ENCODE results near the gene FAM162A. TPM values are rescaled to one million over a fixed set of nuclear protein-coding genes. Genes with fewer than 3 reads are reported as not detected.

Gene FAM162A
- total and polyA plus RNA-seq, 4 donors, result 16.6 to 160 (median 29.6) TPM

DNA sequence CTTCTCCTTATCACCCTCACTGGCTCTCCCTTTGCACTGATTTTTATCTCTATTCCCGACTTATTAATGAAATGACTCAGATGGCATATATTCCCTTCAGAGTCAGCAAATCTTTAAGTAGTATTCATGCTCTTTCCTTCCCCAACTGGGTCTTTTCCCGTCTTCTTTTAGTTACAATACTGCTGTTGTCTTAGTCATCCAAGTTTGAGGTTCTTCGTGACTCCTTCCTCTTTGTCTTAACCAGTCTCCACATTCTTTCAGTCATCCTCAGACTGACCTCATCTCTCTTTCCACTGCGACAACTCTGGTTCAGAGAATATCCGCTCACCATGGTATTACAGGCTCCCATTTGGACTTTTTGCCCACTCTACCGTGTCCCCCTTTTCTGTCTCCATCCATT is 19.5 kb downstream of the FAM162A start:
- Histone ChIP-seq H3K4me1 (ENCODE audit: control insufficient read depth in 4 of 4, insufficient read depth in 4 of 4, low read length in 3 of 4) (peaks cover 0 to 6% (median 0%) of the 10 kb centered on the region in 4 donors), H3K36me3 (ENCODE audit: control insufficient read depth in 4 of 4, insufficient read depth in 3 of 4, low read depth in 1 of 4, low read length in 3 of 4) (peaks cover 2 to 35% (median 32%) of the 10 kb centered on the region in 4 donors), H3K4me3 (ENCODE audit: low read depth in 1 of 3, low read length in 3 of 3) (no peak overlapping the region), H3K9ac (ENCODE audit: low read depth in 1 of 2, low read length in 2 of 2) (no peak overlapping the region), H3K9me3 (ENCODE audit: control insufficient read depth in 4 of 4, low read length in 3 of 4) (no peaks in the 10 kb centered on the region), H3K27me3 (ENCODE audit: control insufficient read depth in 4 of 4, insufficient read depth in 4 of 4, low read length in 3 of 4) (no peaks in the 10 kb centered on the region), H3K27ac (ENCODE audit: low read depth in 1 of 2, low read length in 2 of 2) (no peak overlapping the region)
- DNase-seq (ENCODE audit: low spot score), result no peak
- TF ChIP-seq NR2F2 (IDR thresholded peaks at IDR 0.05) (no peak), HNF4G (IDR thresholded peaks at IDR 0.05) (no peak), EGR1 (IDR thresholded peaks at IDR 0.05; ENCODE audit: low read depth in 2 of 2) (no peak), YY1 (IDR thresholded peaks at IDR 0.05) (no peak), TAF1 (conservative IDR thresholded peaks at IDR 0.05) (no peak), JUND (IDR thresholded peaks at IDR 0.05) (no peak), SP1 (IDR thresholded peaks at IDR 0.05) (no peak), RAD21 (IDR thresholded peaks at IDR 0.05) (no peak), FOXA1 (IDR thresholded peaks at IDR 0.05) (no peak), FOXA2 (IDR thresholded peaks at IDR 0.05) (no peak)
- TF ChIP-seq, protein P1, sequence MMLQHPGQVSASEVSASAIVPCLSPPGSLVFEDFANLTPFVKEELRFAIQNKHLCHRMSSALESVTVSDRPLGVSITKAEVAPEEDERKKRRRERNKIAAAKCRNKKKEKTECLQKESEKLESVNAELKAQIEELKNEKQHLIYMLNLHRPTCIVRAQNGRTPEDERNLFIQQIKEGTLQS (IDR thresholded peaks at IDR 0.05), result no peak
- TF ChIP-seq, protein P2, sequence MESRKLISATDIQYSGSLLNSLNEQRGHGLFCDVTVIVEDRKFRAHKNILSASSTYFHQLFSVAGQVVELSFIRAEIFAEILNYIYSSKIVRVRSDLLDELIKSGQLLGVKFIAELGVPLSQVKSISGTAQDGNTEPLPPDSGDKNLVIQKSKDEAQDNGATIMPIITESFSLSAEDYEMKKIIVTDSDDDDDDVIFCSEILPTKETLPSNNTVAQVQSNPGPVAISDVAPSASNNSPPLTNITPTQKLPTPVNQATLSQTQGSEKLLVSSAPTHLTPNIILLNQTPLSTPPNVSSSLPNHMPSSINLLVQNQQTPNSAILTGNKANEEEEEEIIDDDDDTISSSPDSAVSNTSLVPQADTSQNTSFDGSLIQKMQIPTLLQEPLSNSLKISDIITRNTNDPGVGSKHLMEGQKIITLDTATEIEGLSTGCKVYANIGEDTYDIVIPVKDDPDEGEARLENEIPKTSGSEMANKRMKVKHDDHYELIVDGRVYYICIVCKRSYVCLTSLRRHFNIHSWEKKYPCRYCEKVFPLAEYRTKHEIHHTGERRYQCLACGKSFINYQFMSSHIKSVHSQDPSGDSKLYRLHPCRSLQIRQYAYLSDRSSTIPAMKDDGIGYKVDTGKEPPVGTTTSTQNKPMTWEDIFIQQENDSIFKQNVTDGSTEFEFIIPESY (IDR thresholded peaks at IDR 0.05), result no peak
- TF ChIP-seq, protein P3, sequence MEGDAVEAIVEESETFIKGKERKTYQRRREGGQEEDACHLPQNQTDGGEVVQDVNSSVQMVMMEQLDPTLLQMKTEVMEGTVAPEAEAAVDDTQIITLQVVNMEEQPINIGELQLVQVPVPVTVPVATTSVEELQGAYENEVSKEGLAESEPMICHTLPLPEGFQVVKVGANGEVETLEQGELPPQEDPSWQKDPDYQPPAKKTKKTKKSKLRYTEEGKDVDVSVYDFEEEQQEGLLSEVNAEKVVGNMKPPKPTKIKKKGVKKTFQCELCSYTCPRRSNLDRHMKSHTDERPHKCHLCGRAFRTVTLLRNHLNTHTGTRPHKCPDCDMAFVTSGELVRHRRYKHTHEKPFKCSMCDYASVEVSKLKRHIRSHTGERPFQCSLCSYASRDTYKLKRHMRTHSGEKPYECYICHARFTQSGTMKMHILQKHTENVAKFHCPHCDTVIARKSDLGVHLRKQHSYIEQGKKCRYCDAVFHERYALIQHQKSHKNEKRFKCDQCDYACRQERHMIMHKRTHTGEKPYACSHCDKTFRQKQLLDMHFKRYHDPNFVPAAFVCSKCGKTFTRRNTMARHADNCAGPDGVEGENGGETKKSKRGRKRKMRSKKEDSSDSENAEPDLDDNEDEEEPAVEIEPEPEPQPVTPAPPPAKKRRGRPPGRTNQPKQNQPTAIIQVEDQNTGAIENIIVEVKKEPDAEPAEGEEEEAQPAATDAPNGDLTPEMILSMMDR (IDR thresholded peaks at IDR 0.05; ENCODE audit: low read depth, low read length, missing input control), result no peak
- TF ChIP-seq, protein P4, sequence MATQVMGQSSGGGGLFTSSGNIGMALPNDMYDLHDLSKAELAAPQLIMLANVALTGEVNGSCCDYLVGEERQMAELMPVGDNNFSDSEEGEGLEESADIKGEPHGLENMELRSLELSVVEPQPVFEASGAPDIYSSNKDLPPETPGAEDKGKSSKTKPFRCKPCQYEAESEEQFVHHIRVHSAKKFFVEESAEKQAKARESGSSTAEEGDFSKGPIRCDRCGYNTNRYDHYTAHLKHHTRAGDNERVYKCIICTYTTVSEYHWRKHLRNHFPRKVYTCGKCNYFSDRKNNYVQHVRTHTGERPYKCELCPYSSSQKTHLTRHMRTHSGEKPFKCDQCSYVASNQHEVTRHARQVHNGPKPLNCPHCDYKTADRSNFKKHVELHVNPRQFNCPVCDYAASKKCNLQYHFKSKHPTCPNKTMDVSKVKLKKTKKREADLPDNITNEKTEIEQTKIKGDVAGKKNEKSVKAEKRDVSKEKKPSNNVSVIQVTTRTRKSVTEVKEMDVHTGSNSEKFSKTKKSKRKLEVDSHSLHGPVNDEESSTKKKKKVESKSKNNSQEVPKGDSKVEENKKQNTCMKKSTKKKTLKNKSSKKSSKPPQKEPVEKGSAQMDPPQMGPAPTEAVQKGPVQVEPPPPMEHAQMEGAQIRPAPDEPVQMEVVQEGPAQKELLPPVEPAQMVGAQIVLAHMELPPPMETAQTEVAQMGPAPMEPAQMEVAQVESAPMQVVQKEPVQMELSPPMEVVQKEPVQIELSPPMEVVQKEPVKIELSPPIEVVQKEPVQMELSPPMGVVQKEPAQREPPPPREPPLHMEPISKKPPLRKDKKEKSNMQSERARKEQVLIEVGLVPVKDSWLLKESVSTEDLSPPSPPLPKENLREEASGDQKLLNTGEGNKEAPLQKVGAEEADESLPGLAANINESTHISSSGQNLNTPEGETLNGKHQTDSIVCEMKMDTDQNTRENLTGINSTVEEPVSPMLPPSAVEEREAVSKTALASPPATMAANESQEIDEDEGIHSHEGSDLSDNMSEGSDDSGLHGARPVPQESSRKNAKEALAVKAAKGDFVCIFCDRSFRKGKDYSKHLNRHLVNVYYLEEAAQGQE (IDR thresholded peaks at IDR 0.05), result no peak
- WGBS, result 94% methylated on average over 6 of the region's 6 CpGs

DNA sequence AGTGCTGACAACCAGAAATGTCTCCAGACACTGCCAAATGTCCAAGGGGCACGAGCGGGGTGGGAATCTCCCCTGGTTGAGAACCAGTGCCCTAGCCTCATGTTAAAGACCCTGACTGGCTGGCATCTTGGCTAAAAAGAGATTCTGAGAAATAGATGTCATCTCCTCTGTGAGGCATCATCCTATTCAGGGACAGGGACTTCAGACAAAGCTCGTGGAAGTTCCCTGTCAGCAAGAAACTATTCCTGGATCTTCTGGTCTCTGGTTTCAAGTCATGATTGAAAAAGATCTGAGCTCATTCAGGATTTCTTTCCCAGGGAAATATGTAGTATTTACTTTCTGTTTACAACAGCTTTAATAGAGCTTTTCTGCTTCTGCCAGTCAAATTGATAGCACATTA is 21.0 kb downstream of the FAM162A start:
- H3K27me3 ChIP-seq (ENCODE audit: control insufficient read depth in 4 of 4, insufficient read depth in 4 of 4, low read length in 3 of 4), result no peaks in the 10 kb centered on the region
- H3K9me3 ChIP-seq (ENCODE audit: control insufficient read depth in 4 of 4, low read length in 3 of 4), result no peaks in the 10 kb centered on the region
- H3K27ac ChIP-seq (ENCODE audit: low read depth in 1 of 2, low read length in 2 of 2), result no peak overlapping the region
- no peak overlapping the region for H3K9ac ChIP-seq (ENCODE audit: low read depth in 1 of 2, low read length in 2 of 2)
- 92% methylated on average over 3 of the region's 3 CpGs for WGBS
- H3K4me3 ChIP-seq (ENCODE audit: low read depth in 1 of 3, low read length in 3 of 3), result no peak overlapping the region
- no peak for DNase-seq (ENCODE audit: low spot score)
- peaks cover 0 to 6% (median 0%) of the 10 kb centered on the region in 4 donors for H3K4me1 ChIP-seq (ENCODE audit: control insufficient read depth in 4 of 4, insufficient read depth in 4 of 4, low read length in 3 of 4)
- peaks cover 2 to 44% (median 39%) of the 10 kb centered on the region in 4 donors for H3K36me3 ChIP-seq (ENCODE audit: control insufficient read depth in 4 of 4, insufficient read depth in 3 of 4, low read depth in 1 of 4, low read length in 3 of 4)
- TF ChIP-seq FOXA2 (IDR thresholded peaks at IDR 0.05), result no peak
- no peak for TF ChIP-seq HNF4A (conservative IDR thresholded peaks at IDR 0.05)
- no peak for TF ChIP-seq NR2F2 (IDR thresholded peaks at IDR 0.05)
- TF ChIP-seq, protein P1 (IDR thresholded peaks at IDR 0.05), result no peak
- TF ChIP-seq, protein P4 (IDR thresholded peaks at IDR 0.05), result no peak
- no peak for TF ChIP-seq RAD21 (IDR thresholded peaks at IDR 0.05)
- no peak for TF ChIP-seq FOXA1 (IDR thresholded peaks at IDR 0.05)
- TF ChIP-seq, protein P5, sequence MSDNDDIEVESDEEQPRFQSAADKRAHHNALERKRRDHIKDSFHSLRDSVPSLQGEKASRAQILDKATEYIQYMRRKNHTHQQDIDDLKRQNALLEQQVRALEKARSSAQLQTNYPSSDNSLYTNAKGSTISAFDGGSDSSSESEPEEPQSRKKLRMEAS (IDR thresholded peaks at IDR 0.05), result no peak

All from liver (tissue), 9 donors.